Keratinocyte (primary cell): ENCODE measurements around the gene DCST2. TPM values are rescaled to one million over a fixed set of nuclear protein-coding genes. Genes with fewer than 3 reads are reported as not detected.

ENCODE experiments used
- DNase-seq: peaks from one replicate; pipeline ENCODE4 v3.0.0-alpha.2; 2011; ENCODE audit warnings: low read depth, missing footprints, low spot score
- FAIRE-seq: peaks from 2 replicates; lab custom pipeline; 2011; peaks lifted over from hg19 to GRCh38; lab: Jason Lieb, UNC
- H2AFZ ChIP-seq: 2 replicates; pipeline ENCODE4 v1.6.0; 2012; ENCODE audit warnings: low read length, control low read depth, inconsistent platforms; ENCODE audit not compliant: control insufficient read depth
- H3K27ac ChIP-seq: 2 replicates; pipeline ENCODE4 v1.5.1; 2011; ENCODE audit warnings: low read length; ENCODE audit not compliant: control insufficient read depth, insufficient read depth
- H3K27me3 ChIP-seq: 3 replicates; pipeline ENCODE4 v1.6.0; 2011; ENCODE audit warnings: low read length; ENCODE audit not compliant: control insufficient read depth, insufficient read depth; ENCODE audit errors: extremely low read depth
- H3K36me3 ChIP-seq, 2 experiments: 2 replicates in 1 of 2; 3 replicates in 1 of 2; pipeline ENCODE4 v1.5.1; 2011; ENCODE audit warnings: low read length in 2 of 2, mild to moderate bottlenecking in 1 of 2; ENCODE audit not compliant: control insufficient read depth in 2 of 2, insufficient read depth in 2 of 2; ENCODE audit errors: extremely low read depth in 1 of 2
- H3K4me1 ChIP-seq: 3 replicates; pipeline ENCODE4 v1.5.1; 2011; ENCODE audit warnings: low read length; ENCODE audit not compliant: control insufficient read depth, insufficient read depth; ENCODE audit errors: extremely low read depth
- H3K4me2 ChIP-seq: 3 replicates; pipeline ENCODE4 v1.6.0; 2011; ENCODE audit warnings: low read depth, low read length; ENCODE audit not compliant: control insufficient read depth, insufficient read depth; ENCODE audit errors: extremely low read depth
- H3K4me3 ChIP-seq, 3 experiments: fragments of 200-600 bp in 1 of 3; sonication (generic) in 1 of 3; 2 replicates in 2 of 3; 3 replicates in 1 of 3; pipeline ENCODE4 v1.5.1; 2011 to 2016; ENCODE audit warnings: low read length in 3 of 3, mild to moderate bottlenecking in 3 of 3, control low read depth in 2 of 3, inconsistent platforms in 1 of 3, low read depth in 1 of 3, mixed read lengths in 1 of 3, mixed run types in 1 of 3, moderate library complexity in 1 of 3; ENCODE audit not compliant: control insufficient read depth in 2 of 3, insufficient read depth in 2 of 3; ENCODE audit errors: extremely low read depth in 1 of 3
- H3K79me2 ChIP-seq: 2 replicates; pipeline ENCODE4 v1.6.0; 2012; ENCODE audit warnings: low read length; ENCODE audit not compliant: control insufficient read depth, insufficient read depth
- H3K9ac ChIP-seq: 3 replicates; pipeline ENCODE4 v1.6.0; 2011; ENCODE audit warnings: low read length; ENCODE audit not compliant: control insufficient read depth, insufficient read depth; ENCODE audit errors: extremely low read depth
- H3K9me1 ChIP-seq: 3 replicates; pipeline ENCODE4 v1.6.0; 2011; ENCODE audit warnings: low read length; ENCODE audit not compliant: control insufficient read depth, insufficient read depth; ENCODE audit errors: extremely low read depth
- H3K9me3 ChIP-seq: 2 replicates; pipeline ENCODE4 v1.5.1; 2012; ENCODE audit warnings: low read depth, low read length; ENCODE audit not compliant: control insufficient read depth
- H4K20me1 ChIP-seq: 3 replicates; pipeline ENCODE4 v1.6.0; 2011; ENCODE audit warnings: low read length; ENCODE audit not compliant: control insufficient read depth, insufficient read depth; ENCODE audit errors: extremely low read depth
- CTCF ChIP-seq, 3 experiments: IDR thresholded peaks in 1 of 3; conservative IDR thresholded peaks in 1 of 3; optimal IDR thresholded peaks in 1 of 3; 2 replicates in 2 of 3; 3 replicates in 1 of 3; pipeline versions ENCODE3 to v1.5.1; 2011; ENCODE audit warnings: low read length in 3 of 3, mild to moderate bottlenecking in 3 of 3, moderate library complexity in 2 of 3, control low read depth in 1 of 3, inconsistent platforms in 1 of 3; ENCODE audit not compliant: insufficient read depth in 2 of 3; ENCODE audit errors: extremely low read depth in 1 of 3
- EZH2 ChIP-seq: IDR thresholded peaks from one replicate; pipeline ENCODE4 v1.6.1; 2012; ENCODE audit warnings: inconsistent platforms, mild to moderate bottlenecking, low read length, moderate library complexity
- dilution Hi-C: fragments of 300-500 bp; cut with MboI; formaldehyde crosslinking; loops from one replicate; pipeline ENCODE4 v1.7.0; 2020; ENCODE audit warnings: low sequenced_read_pairs; ENCODE audit not compliant: extremely low pct_ligation_motif_present
- polyA plus RNA-seq, 5 experiments: library from polyadenylated mRNA; depleted of rRNA in 3 of 5; stranded (reverse) in 3 of 5; stranded (forward) in 1 of 5; unstranded in 1 of 5; fragments of >200 nt; gene quantifications; 1 replicate in 1 of 5; 2 replicates in 3 of 5; 3 replicates in 1 of 5; pipeline versions ENCODE4 v1.2.1 to v1.2.3, GENCODE V29; 2011 to 2012; ENCODE audit warnings: missing spikeins in 2 of 5, low read depth in 1 of 5, low replicate concordance in 1 of 5

DCST2 gene
- polyA plus RNA-seq, 1 donor (not counting 4 experiments of a cell fraction or from before 2014, with no cell fraction given): 0.14 TPM

- no peaks in the 10 kb centered on the region for H4K20me1 ChIP-seq
Observed at GRCh38 chr1:155007251-155007828, 26.2 kb downstream of the DCST2 start.

GRCh38 chr1:155006601-155007101 lies 26.9 kb downstream of the DCST2 start:
- peaks cover 78% of the 10 kb centered on the region for H3K79me2 ChIP-seq
- TF ChIP-seq CTCF (optimal IDR thresholded peaks at IDR 0.05 in 1 of 3, IDR thresholded peaks at IDR 0.05 in 1 of 3, conservative IDR thresholded peaks at IDR 0.05 in 1 of 3; ENCODE audit: extremely low read depth in 1 of 3, insufficient read depth in 2 of 3, low read length in 3 of 3) (no peak), EZH2 (no peak)
- H3K27ac ChIP-seq: peak overlapping the region; percentile 71
- no peaks in the 10 kb centered on the region for H3K9me1 ChIP-seq
- H4K20me1 ChIP-seq: no peaks in the 10 kb centered on the region
- peaks cover 70% of the 10 kb centered on the region for H3K4me1 ChIP-seq
- DNase-seq (no peak), FAIRE-seq (peak; percentile 9)
- peak overlapping the region; percentile 27 for H3K4me2 ChIP-seq
- H3K4me3 ChIP-seq: no peak overlapping the region
- H2AFZ ChIP-seq: no peak overlapping the region
- no peak overlapping the region for H3K9ac ChIP-seq
- dilution Hi-C loops: no loop called here
- no peaks in the 10 kb centered on the region for H3K9me3 ChIP-seq
- peaks cover 1 to 25% of the 10 kb centered on the region in 2 experiments for H3K36me3 ChIP-seq
- no peaks in the 10 kb centered on the region for H3K27me3 ChIP-seq

More at GRCh38 chr1:155007251-155007828, 26.2 kb downstream of the DCST2 start:
- no peak overlapping the region for H2AFZ ChIP-seq
- no peaks in the 10 kb centered on the region for H3K27me3 ChIP-seq
- H3K9ac ChIP-seq: no peak overlapping the region
- no peaks in the 10 kb centered on the region for H3K9me3 ChIP-seq
- peak overlapping the region in 1 of 3 experiments; percentile 57 for H3K4me3 ChIP-seq
- H3K27ac ChIP-seq: no peak overlapping the region
- no peak for FAIRE-seq
- H3K9me1 ChIP-seq: no peaks in the 10 kb centered on the region
- dilution Hi-C loops: no loop called here
- H3K79me2 ChIP-seq: peaks cover 78% of the 10 kb centered on the region
- H3K4me1 ChIP-seq: peaks cover 77% of the 10 kb centered on the region
- H3K36me3 ChIP-seq: peaks cover 1 to 31% of the 10 kb centered on the region in 2 experiments
- TF ChIP-seq CTCF (optimal IDR thresholded peaks at IDR 0.05 in 1 of 3, IDR thresholded peaks at IDR 0.05 in 1 of 3, conservative IDR thresholded peaks at IDR 0.05 in 1 of 3; ENCODE audit: extremely low read depth in 1 of 3, insufficient read depth in 2 of 3, low read length in 3 of 3): no peak
- no peak for TF ChIP-seq EZH2
- no peak for DNase-seq
- H3K4me2 ChIP-seq: peak overlapping the region; percentile 66
